Panc1 (cell line): Measurements from ENCODE around the gene BTRC. TPM values are rescaled to one million over a fixed set of nuclear protein-coding genes. Genes with fewer than 3 reads are reported as not detected.

Experiments
- ATAC-seq: fragments of 200-7000 bp; cut with Tn5 transposase; 2 replicates; pipeline ENCODE4 v1.9.1; 2020; ENCODE audit warnings: mild to moderate bottlenecking, moderate library complexity
- BruUV-seq: library from RNA; stranded (reverse); fragments of 400-500 nt; replicated peaks from 2 replicates; lab custom pipeline; 2021; lab: Mats Ljungman, UMichigan
- CTCF ChIA-PET: fragments of 300-600 bp; sonication (Branson Sonifier 250); formaldehyde crosslinking; loops from one replicate; lab custom pipeline; 2022; ENCODE audit warnings: antibody characterized with exemption; lab: Charles Lee
- POLR2A ChIA-PET: fragments of 300-600 bp; sonication (Branson Sonifier 250); formaldehyde crosslinking; loops from one replicate; lab custom pipeline; 2022; ENCODE audit warnings: antibody characterized with exemption; lab: Charles Lee
- DNase-seq: peaks from one replicate; pipeline ENCODE4 v3.0.0-alpha.2; 2010; ENCODE audit warnings: low read depth, low spot score
- H3K27ac ChIP-seq: 2 replicates; pipeline ENCODE4 v1.5.1; 2011; ENCODE audit warnings: mild to moderate bottlenecking, low read length, inconsistent platforms
- H3K27me3 ChIP-seq: fragments of 200-500 bp; sonication (Bioruptor generic); 2 replicates; pipeline ENCODE4 v1.6.0; 2014; ENCODE audit warnings: low read length, inconsistent platforms; ENCODE audit not compliant: control insufficient read depth, insufficient read depth
- H3K36me3 ChIP-seq: fragments of 200-500 bp; sonication (Bioruptor generic); 2 replicates; pipeline ENCODE4 v1.5.1; 2014; ENCODE audit warnings: inconsistent platforms, mild to moderate bottlenecking, low read length, moderate library complexity; ENCODE audit not compliant: control insufficient read depth, insufficient read depth
- H3K4me1 ChIP-seq: 2 replicates; pipeline ENCODE4 v1.5.1; 2011; ENCODE audit warnings: inconsistent platforms, mild to moderate bottlenecking, low read length, moderate library complexity; ENCODE audit not compliant: control insufficient read depth, insufficient read depth
- H3K4me3 ChIP-seq, 2 experiments: 2 replicates each; pipeline ENCODE4 v1.5.1; 2011 to 2012; ENCODE audit warnings: low read depth in 2 of 2, low read length in 2 of 2, mild to moderate bottlenecking in 2 of 2, inconsistent platforms in 1 of 2, moderate library complexity in 1 of 2
- H3K9me3 ChIP-seq: fragments of 200-500 bp; sonication (Bioruptor generic); 2 replicates; pipeline ENCODE4 v1.5.1; 2014; ENCODE audit warnings: low read depth, mild to moderate bottlenecking, inconsistent platforms, low read length, moderate library complexity; ENCODE audit not compliant: control insufficient read depth, insufficient read depth
- CTCF ChIP-seq: fragments of 450-650 bp; IDR thresholded peaks from 2 replicates; pipeline ENCODE4 v1.5.1; 2017; ENCODE audit warnings: mild to moderate bottlenecking
- POLR2AphosphoS5 ChIP-seq: IDR thresholded peaks from 2 replicates; pipeline ENCODE4 v1.6.1; 2012; ENCODE audit warnings: mild to moderate bottlenecking, low read depth, low read length, moderate library complexity
- REST ChIP-seq, 2 experiments: IDR thresholded peaks; 2 replicates each; pipeline ENCODE4 v1.6.1; 2011 to 2012; ENCODE audit warnings: low read depth in 2 of 2, control low read depth in 1 of 2, low read length in 1 of 2, mild to moderate bottlenecking in 1 of 2, moderate library complexity in 1 of 2; ENCODE audit not compliant: insufficient read depth in 1 of 2
- SIN3A ChIP-seq: IDR thresholded peaks from 2 replicates; pipeline ENCODE4 v1.6.1; 2012; ENCODE audit warnings: low read depth, mild to moderate bottlenecking, low read length, moderate library complexity, borderline replicate concordance; ENCODE audit not compliant: insufficient read depth
- TCF7L2 ChIP-seq: IDR thresholded peaks from 2 replicates; pipeline ENCODE4 v1.6.1; 2011; ENCODE audit warnings: mild to moderate bottlenecking, low read depth, low read length, inconsistent platforms
- in situ Hi-C: cut with HindIII; loops from 2 replicates; pipeline ENCODE4 v1.10.0; 2016; ENCODE audit warnings: low sequenced_read_pairs, low pct_unique_long_range_greater_than_20kb
- intact Hi-C: fragments of 100-400 bp; cut with micrococcal nuclease; formaldehyde crosslinking; loops from one replicate; pipeline ENCODE4 v1.10.0; 2022; ENCODE audit not compliant: unreplicated experiment
- total RNA-seq: library from RNA; stranded (reverse); gene quantifications from one replicate; pipeline ENCODE4 v1.2.1, GENCODE V29; 2021; ENCODE audit not compliant: unreplicated experiment

The BTRC gene
- total RNA-seq, 1 experiment from 2014 or later: 22.1 TPM

GRCh38 chr10:101464599-101464998 lies 110.6 kb downstream of the BTRC start:
- Histone ChIP-seq H3K27ac (no peak overlapping the region), H3K4me3 (no peak overlapping the region), H3K36me3 (no peaks in the 10 kb centered on the region), H3K27me3 (no peaks in the 10 kb centered on the region), H3K9me3 (no peaks in the 10 kb centered on the region), H3K4me1 (peaks cover 5% of the 10 kb centered on the region; the same call in 1 of the 2 replicates)
- DNase-seq (no peak), ATAC-seq (no peak)
- BruUV-seq: no TSS peak
- POLR2A ChIA-PET: no interaction called here
- TF ChIP-seq CTCF (no peak), REST (IDR thresholded peaks at IDR 0.05; ENCODE audit: insufficient read depth in 1 of 2, low read depth in 2 of 2, low read length in 1 of 2) (no peak), POLR2AphosphoS5 (no peak), TCF7L2 (no peak), SIN3A (no peak)
- in situ Hi-C loops (no loop called here), intact Hi-C loops (no loop called here)
- CTCF ChIA-PET: interaction anchor here (0.5 to 0.6 kb wide), 2 partner anchors 73 to 341 kb away, joined by 4 to 11 read pairs; no protein-coding TSS in a partner anchor

GRCh38 chr10:101466016-101466912 lies 112.3 kb downstream of the BTRC start:
- CTCF ChIA-PET: interaction anchor here (0.6 to 1.3 kb wide), 13 partner anchors 12 to 304 kb away, joined by 3 to 13 read pairs (median 5); no protein-coding TSS in a partner anchor
- Histone ChIP-seq H3K4me1 (peaks cover 5% of the 10 kb centered on the region; the same call in 1 of the 2 replicates), H3K4me3 (no peak overlapping the region), H3K9me3 (no peaks in the 10 kb centered on the region), H3K36me3 (no peaks in the 10 kb centered on the region), H3K27ac (no peak overlapping the region), H3K27me3 (no peaks in the 10 kb centered on the region)
- POLR2A ChIA-PET: interaction anchor here (0.5 kb wide), 1 partner anchor 110 kb away, joined by 3 read pairs; no protein-coding TSS in a partner anchor
- DNase-seq: no peak
- intact Hi-C loops (no loop called here), in situ Hi-C loops (no loop called here)
- TF ChIP-seq SIN3A: no peak
- no peak for TF ChIP-seq POLR2AphosphoS5
- TF ChIP-seq CTCF: no peak
- TF ChIP-seq TCF7L2: no peak
- no peak for TF ChIP-seq REST (IDR thresholded peaks at IDR 0.05; ENCODE audit: insufficient read depth in 1 of 2, low read depth in 2 of 2, low read length in 1 of 2)
- no TSS peak for BruUV-seq
- no peak for ATAC-seq
